ENCODE results near the gene TMPRSS13.

TMPRSS13 gene

DNA sequence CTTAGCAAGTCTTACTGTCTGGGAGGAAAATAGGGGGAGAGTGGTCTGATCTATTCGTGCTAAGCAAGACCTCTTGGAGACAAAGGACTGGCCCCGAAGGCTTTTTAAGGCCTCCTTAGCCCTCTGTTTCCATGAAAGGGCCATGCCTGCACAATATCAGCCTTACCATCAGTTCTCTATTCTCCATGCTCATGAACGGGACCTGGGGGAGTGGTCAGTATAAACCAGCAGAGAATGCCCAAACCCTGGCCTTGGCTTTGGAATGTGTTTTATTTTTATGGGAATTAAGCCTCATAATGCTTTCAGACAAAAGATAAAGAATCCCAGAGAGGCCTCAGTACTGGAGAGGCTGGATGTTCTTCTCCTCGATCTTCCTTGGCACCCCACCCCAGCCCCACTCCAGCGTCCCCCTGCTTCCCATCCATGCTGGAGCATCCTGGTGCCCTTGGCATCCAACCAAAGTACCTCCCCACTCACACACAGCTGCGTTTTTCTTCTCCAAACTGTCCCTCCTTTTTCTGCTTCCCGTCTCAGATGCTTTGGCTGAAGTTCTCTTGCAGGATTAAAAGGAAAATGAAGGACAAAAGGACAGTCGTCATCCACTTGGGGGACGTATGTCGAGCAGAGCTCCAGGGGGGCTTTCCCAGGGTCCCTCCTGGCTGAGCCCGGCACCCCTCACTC, 71.3 kb downstream of the TMPRSS13 start:
- in situ Hi-C loops (cut with HindIII; ENCODE audit: low sequenced_read_pairs), result no loop called here
- no peak for DNase-seq (ENCODE audit: low read depth)
- H3K4me3 ChIP-seq (ENCODE audit: low read depth, low read length), result no peak overlapping the region
- TF ChIP-seq, protein P1, sequence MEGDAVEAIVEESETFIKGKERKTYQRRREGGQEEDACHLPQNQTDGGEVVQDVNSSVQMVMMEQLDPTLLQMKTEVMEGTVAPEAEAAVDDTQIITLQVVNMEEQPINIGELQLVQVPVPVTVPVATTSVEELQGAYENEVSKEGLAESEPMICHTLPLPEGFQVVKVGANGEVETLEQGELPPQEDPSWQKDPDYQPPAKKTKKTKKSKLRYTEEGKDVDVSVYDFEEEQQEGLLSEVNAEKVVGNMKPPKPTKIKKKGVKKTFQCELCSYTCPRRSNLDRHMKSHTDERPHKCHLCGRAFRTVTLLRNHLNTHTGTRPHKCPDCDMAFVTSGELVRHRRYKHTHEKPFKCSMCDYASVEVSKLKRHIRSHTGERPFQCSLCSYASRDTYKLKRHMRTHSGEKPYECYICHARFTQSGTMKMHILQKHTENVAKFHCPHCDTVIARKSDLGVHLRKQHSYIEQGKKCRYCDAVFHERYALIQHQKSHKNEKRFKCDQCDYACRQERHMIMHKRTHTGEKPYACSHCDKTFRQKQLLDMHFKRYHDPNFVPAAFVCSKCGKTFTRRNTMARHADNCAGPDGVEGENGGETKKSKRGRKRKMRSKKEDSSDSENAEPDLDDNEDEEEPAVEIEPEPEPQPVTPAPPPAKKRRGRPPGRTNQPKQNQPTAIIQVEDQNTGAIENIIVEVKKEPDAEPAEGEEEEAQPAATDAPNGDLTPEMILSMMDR (IDR thresholded peaks at IDR 0.05; ENCODE audit: low read depth, low read length, missing control alignments), result no peak

DNA sequence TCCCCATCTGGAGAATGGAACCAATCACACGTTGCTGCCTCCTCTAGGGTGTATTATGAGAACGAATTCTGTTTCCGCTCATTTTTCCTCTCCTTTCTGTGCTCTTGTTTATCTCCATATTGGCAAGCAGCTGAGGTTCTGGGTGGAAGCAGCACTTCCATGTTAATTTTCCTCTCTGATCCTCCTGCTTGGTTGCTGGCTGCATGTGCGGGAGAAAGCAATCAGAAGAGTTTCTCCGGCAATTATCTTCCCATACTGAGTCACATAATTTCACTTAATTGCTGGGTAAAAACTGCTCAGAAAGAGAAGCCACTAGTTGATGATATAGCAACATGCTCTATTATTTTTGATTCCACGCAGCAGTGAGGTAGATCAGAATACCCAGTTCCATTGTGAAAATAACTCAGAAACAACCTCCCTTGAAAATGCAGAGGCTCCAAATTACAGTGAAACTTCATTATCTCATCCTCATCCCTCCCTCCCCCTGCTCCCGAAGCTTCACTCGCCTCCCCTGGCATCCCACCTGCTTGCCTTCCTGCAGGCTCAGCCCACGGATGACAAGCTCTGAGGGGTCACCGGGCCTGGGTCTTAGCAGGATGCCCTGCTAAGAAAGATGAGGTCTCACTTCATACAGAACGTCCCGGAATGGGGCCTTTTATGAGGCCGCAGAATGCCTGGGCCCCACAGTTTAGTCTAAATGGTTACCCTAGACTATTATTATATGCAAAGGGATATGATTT, 73.1 kb downstream of the TMPRSS13 start:
- DNase-seq (ENCODE audit: low read depth), result no peak
- in situ Hi-C loops (cut with HindIII; ENCODE audit: low sequenced_read_pairs), result no loop called here
- TF ChIP-seq, protein P1 (IDR thresholded peaks at IDR 0.05; ENCODE audit: low read depth, low read length, missing control alignments), result no peak
- H3K4me3 ChIP-seq (ENCODE audit: low read depth, low read length), result no peak overlapping the region

DNA sequence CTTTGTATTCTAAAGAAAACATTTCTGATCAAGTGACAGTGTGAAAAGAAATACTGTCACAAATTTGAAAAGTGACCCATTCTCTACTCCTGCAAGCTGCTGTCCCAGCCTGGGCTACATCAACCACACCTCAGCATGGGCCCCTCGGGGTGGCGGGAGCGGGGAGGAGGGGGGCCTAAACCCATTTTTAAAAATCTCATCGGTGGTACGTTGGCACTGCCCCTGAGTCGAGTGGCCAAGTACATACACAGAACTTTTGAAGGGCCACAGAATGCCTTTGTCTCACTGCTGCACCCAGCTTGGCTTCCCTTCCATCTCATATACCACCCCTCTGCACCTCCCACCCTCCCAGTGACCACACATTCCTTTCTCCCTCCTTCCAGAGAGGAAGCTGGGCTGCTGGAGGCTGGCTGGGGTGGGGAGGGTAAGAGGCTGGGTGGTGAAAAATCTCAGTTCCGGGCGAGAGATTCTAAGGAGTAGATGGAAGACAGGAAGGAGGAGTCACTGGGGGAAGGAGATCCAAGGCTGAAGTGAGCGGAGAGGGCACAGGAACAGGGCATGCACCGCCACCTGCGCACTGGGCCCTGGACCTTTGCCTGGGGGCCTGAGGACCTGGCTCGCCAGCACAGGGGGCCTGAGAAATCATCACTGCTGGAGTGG, 73.9 kb downstream of the TMPRSS13 start:
- in situ Hi-C loops (cut with HindIII; ENCODE audit: low sequenced_read_pairs), result no loop called here
- no peak overlapping the region for H3K4me3 ChIP-seq (ENCODE audit: low read depth, low read length)

DNA sequence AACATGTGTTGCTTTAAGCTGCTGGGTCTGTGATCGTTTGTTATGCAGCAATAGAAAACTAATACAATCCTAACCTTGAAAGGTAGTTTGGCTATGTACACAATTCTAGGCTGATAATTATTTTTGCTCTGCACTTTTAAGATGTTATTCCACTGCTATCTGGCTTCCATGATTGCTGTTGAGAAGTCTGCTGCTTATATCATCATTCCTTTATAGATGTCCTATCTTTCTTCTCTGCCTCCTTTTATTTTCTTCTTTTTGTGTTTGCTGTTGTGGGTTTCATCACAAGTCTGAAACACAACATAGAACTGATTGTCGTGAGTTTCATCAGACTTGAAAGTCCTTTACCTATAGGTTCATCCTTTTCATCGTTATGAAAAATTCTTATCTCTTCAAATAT, 76.9 kb downstream of the TMPRSS13 start:
- DNase-seq (ENCODE audit: low read depth), result no peak
- TF ChIP-seq, protein P1 (IDR thresholded peaks at IDR 0.05; ENCODE audit: low read depth, low read length, missing control alignments), result no peak
- in situ Hi-C loops (cut with HindIII; ENCODE audit: low sequenced_read_pairs), result no loop called here
- no peak overlapping the region for H3K4me3 ChIP-seq (ENCODE audit: low read depth, low read length)

More for the DNA sequence above, 73.9 kb downstream of the TMPRSS13 start:
- DNase-seq (ENCODE audit: low read depth), result no peak
- TF ChIP-seq, protein P1 (IDR thresholded peaks at IDR 0.05; ENCODE audit: low read depth, low read length, missing control alignments), result no peak

DNA sequence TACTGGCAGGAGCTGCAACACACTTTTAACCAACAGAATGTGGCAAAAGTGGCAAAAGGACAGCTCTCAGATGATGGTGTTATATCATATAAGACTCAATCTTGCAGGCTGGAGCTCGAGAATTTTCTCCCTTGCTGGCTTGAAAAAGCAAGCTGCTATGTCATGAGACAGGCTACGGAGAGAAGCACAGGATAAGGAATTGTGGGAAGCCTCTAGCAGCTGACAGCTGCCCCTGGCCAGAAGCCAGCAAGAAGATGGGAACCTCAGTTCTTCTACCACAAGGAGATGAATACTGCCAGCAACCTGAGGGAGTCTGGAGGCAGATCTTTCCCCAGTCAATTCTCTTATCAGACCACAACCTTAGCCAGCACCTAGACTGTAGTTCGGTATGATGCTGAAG, 77.3 kb downstream of the TMPRSS13 start:
- in situ Hi-C loops (cut with HindIII; ENCODE audit: low sequenced_read_pairs), result no loop called here
- TF ChIP-seq, protein P1 (IDR thresholded peaks at IDR 0.05; ENCODE audit: low read depth, low read length, missing control alignments), result no peak
- DNase-seq (ENCODE audit: low read depth), result peak; percentile 5
- no peak overlapping the region for H3K4me3 ChIP-seq (ENCODE audit: low read depth, low read length)

DNA sequence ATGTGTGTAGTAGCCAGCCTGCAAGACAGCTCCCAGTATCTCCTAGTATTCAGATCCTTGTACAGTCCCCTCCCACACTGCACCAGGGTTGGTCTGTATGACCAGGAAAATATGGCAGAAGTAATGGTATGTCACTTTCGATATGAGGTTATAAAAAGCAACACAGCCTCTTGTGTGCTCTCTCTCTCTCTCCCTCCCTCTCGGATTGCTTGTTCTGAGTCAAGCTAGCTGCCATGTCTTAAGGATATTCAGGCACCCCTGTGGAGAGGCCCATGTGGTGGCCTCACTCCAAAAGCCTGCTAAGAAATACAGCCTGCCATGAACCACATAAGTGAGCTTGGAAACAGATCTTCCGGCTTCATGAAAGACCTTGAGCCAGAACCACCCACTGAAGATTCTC, 78.1 kb downstream of the TMPRSS13 start:
- in situ Hi-C loops (cut with HindIII; ENCODE audit: low sequenced_read_pairs), result no loop called here
- H3K4me3 ChIP-seq (ENCODE audit: low read depth, low read length), result no peak overlapping the region
- TF ChIP-seq, protein P1 (IDR thresholded peaks at IDR 0.05; ENCODE audit: low read depth, low read length, missing control alignments), result no peak
- DNase-seq (ENCODE audit: low read depth), result peak; percentile 55
